Astrocyte (in vitro differentiated cells and primary cell): ENCODE results near the gene POLH. TPM values are rescaled to one million over a fixed set of nuclear protein-coding genes. Genes with fewer than 3 reads are reported as not detected.

Experiments used
- DNase-seq: peaks from one replicate; pipeline ENCODE4 v3.0.0-alpha.2; 2010; ENCODE audit warnings: low read depth
- FAIRE-seq: peaks from 2 replicates; lab custom pipeline; 2011; peaks lifted over from hg19 to GRCh38; lab: Jason Lieb, UNC
- H2AFZ ChIP-seq: 2 replicates; pipeline ENCODE4 v1.6.0; 2012; ENCODE audit warnings: low read depth, low read length, inconsistent platforms
- H3K27ac ChIP-seq: 2 replicates; pipeline ENCODE4 v1.5.1; 2011; ENCODE audit warnings: low read depth, low read length, inconsistent platforms
- H3K27me3 ChIP-seq: 2 replicates; pipeline ENCODE4 v1.6.0; 2011; ENCODE audit warnings: low read length, inconsistent platforms; ENCODE audit not compliant: insufficient read depth
- H3K36me3 ChIP-seq: 2 replicates; pipeline ENCODE4 v1.5.1; 2011; ENCODE audit warnings: low read length, inconsistent platforms; ENCODE audit not compliant: insufficient read depth
- H3K4me1 ChIP-seq: 2 replicates; pipeline ENCODE4 v1.5.1; 2011; ENCODE audit warnings: low read length, inconsistent platforms; ENCODE audit not compliant: insufficient read depth
- H3K4me2 ChIP-seq: 2 replicates; pipeline ENCODE4 v1.6.0; 2012; ENCODE audit warnings: low read length, inconsistent platforms
- H3K4me3 ChIP-seq: 2 replicates; pipeline ENCODE4 v1.5.1; 2011; ENCODE audit warnings: low read depth, mild to moderate bottlenecking, low read length, inconsistent platforms; ENCODE audit not compliant: insufficient read depth
- H3K79me2 ChIP-seq: 2 replicates; pipeline ENCODE4 v1.6.0; 2012; ENCODE audit warnings: mild to moderate bottlenecking, low read length, inconsistent platforms; ENCODE audit not compliant: insufficient read depth
- H3K9ac ChIP-seq: 2 replicates; pipeline ENCODE4 v1.6.0; 2012; ENCODE audit warnings: mild to moderate bottlenecking, low read length, inconsistent platforms
- H3K9me3 ChIP-seq: 2 replicates; pipeline ENCODE4 v1.5.1; 2012; ENCODE audit warnings: low read depth, mild to moderate bottlenecking, low read length, inconsistent platforms; ENCODE audit not compliant: insufficient read depth
- H4K20me1 ChIP-seq: 2 replicates; pipeline ENCODE4 v1.6.0; 2012; ENCODE audit warnings: low read length, inconsistent platforms; ENCODE audit not compliant: insufficient read depth
- H3K27ac Mint-ChIP-seq: one replicate; pipeline ENCODE4 v1.8.0; 2021; ENCODE audit warnings: mild to moderate bottlenecking, mixed read lengths; ENCODE audit not compliant: unreplicated experiment
- H3K27me3 Mint-ChIP-seq: one replicate; pipeline ENCODE4 v1.8.0; 2021; ENCODE audit warnings: low read depth, mixed read lengths; ENCODE audit not compliant: unreplicated experiment
- H3K36me3 Mint-ChIP-seq: one replicate; pipeline ENCODE4 v1.8.0; 2021; ENCODE audit warnings: low read depth, mixed read lengths; ENCODE audit not compliant: unreplicated experiment
- H3K4me1 Mint-ChIP-seq: one replicate; pipeline ENCODE4 v1.8.0; 2021; ENCODE audit warnings: low read depth, mixed read lengths; ENCODE audit not compliant: unreplicated experiment
- H3K4me3 Mint-ChIP-seq: one replicate; pipeline ENCODE4 v1.8.0; 2021; ENCODE audit warnings: mild to moderate bottlenecking, moderate library complexity, mixed read lengths; ENCODE audit not compliant: unreplicated experiment
- H3K9me3 Mint-ChIP-seq: one replicate; pipeline ENCODE4 v1.8.0; 2021; ENCODE audit warnings: mild to moderate bottlenecking, mixed read lengths; ENCODE audit not compliant: unreplicated experiment
- CTCF ChIP-seq: IDR thresholded peaks from 2 replicates; pipeline ENCODE4 v1.5.1; 2011; ENCODE audit warnings: low read depth, mild to moderate bottlenecking, inconsistent platforms, low read length, moderate library complexity; ENCODE audit not compliant: insufficient read depth
- EZH2 ChIP-seq: IDR thresholded peaks from 2 replicates; pipeline ENCODE4 v1.6.1; 2012; ENCODE audit warnings: mild to moderate bottlenecking, low read length, inconsistent platforms; ENCODE audit not compliant: insufficient read depth
- total RNA-seq: library from RNA; stranded (reverse); gene quantifications from 2 replicates; pipeline ENCODE4 v1.2.1, GENCODE V29; 2021

Gene POLH
- total RNA-seq, 1 donor from 2014 or later = 58.0 TPM

GRCh38 chr6:43639984-43640800 is 64.2 kb downstream of the POLH start:
- H3K4me3 ChIP-seq = no peak overlapping the region
- peaks cover 7% of the 10 kb centered on the region for H3K4me1 ChIP-seq
- no peaks in the 10 kb centered on the region for H3K27me3 ChIP-seq
- peaks cover 12% of the 10 kb centered on the region for H3K4me1 Mint-ChIP-seq
- H3K36me3 ChIP-seq = peaks cover 18% of the 10 kb centered on the region
- TF ChIP-seq CTCF (no peak), EZH2 (no peak)
- H2AFZ ChIP-seq = no peak overlapping the region
- peak overlapping the region; percentile 13 for H3K27ac Mint-ChIP-seq
- H3K4me2 ChIP-seq = no peak overlapping the region
- no peak overlapping the region for H3K4me3 Mint-ChIP-seq
- H4K20me1 ChIP-seq = peaks cover 40% of the 10 kb centered on the region
- FAIRE-seq = no peak
- no peak for DNase-seq
- no peak overlapping the region for H3K27ac ChIP-seq
- H3K9ac ChIP-seq = no peak overlapping the region
- H3K36me3 Mint-ChIP-seq = peaks cover 19% of the 10 kb centered on the region
- peaks cover 2% of the 10 kb centered on the region for H3K9me3 Mint-ChIP-seq
- peaks cover 53% of the 10 kb centered on the region for H3K79me2 ChIP-seq
- H3K9me3 ChIP-seq = no peaks in the 10 kb centered on the region
- no peaks in the 10 kb centered on the region for H3K27me3 Mint-ChIP-seq

- no peaks in the 10 kb centered on the region for H3K9me3 ChIP-seq
- H3K27me3 ChIP-seq = no peaks in the 10 kb centered on the region
- peak within 1 kb of the TSS; percentile 82 for H3K4me2 ChIP-seq
- Mint-ChIP-seq H3K4me3 (peak within 1 kb of the TSS; percentile 81), H3K27ac (peak within 1 kb of the TSS; percentile 27), H3K9me3 (no peaks in the 10 kb centered on the region), H3K4me1 (peaks cover 4% of the 10 kb centered on the region), H3K27me3 (no peaks in the 10 kb centered on the region), H3K36me3 (peaks cover 14% of the 10 kb centered on the region)
- peak within 1 kb of the TSS; percentile 13 for H3K9ac ChIP-seq
- H2AFZ ChIP-seq = peak within 1 kb of the TSS; percentile 86
- H3K4me1 ChIP-seq = peaks cover 3% of the 10 kb centered on the region
- FAIRE-seq (no peak), DNase-seq (peak; percentile 55)
- H3K36me3 ChIP-seq = peaks cover 11% of the 10 kb centered on the region
- TF ChIP-seq EZH2 (no peak), CTCF (no peak)
- H3K27ac ChIP-seq = no peak within 1 kb of the TSS
- peaks cover 13% of the 10 kb centered on the region for H3K79me2 ChIP-seq
- H4K20me1 ChIP-seq = peaks cover 23% of the 10 kb centered on the region
- peak within 1 kb of the TSS; percentile 49 for H3K4me3 ChIP-seq
These were observed 69.1 kb downstream of the POLH start, which contains the start of gene RSPH9 for GRCh38 chr6:43644940-43645612. Gene RSPH9, plus strand, starts transcription at chr6:43645036. Its CDS starts 63 bp downstream, at chr6:43645099.
